ENCODE results near the gene CNBP.

CNBP gene

GRCh38 chr3:129118745-129119144 is 65.0 kb downstream of the CNBP start:
- no peak overlapping the region; the same call in 1 of the 2 replicates for H3K27ac ChIP-seq
- TF ChIP-seq CTCF (conservative IDR thresholded peaks at IDR 0.05) (no peak), ZFX (IDR thresholded peaks at IDR 0.05) (no peak)

Measured in C4-2B (cell line).